ENCODE data around the gene TCF21.
"Not testable (repeated sequence)": the region's sequence is repeated elsewhere in the genome, so short reads cannot be mapped to it uniquely, and the experiment has no call there.

TCF21 gene
- total RNA-seq = 0 to 0.12 (median 0) reads per million in 18 experiments

- no peak for DNase-seq
These were observed at the start of gene TCF21 for GRCh38 chr6:133888929-133889556. TSS of gene TCF21 (plus strand) at chr6:133889113. CDS start at chr6:133889398, 285 bp downstream.

- no peak for DNase-seq
These were observed 47.7 kb upstream of the TCF21 start for GRCh38 chr6:133841176-133841575.

- no peak for DNase-seq
These were observed 45.8 kb upstream of the TCF21 start for GRCh38 chr6:133843098-133843497.

- DNase-seq = no peak
These were observed 44.2 kb upstream of the TCF21 start for GRCh38 chr6:133844709-133845108.

- no peak for DNase-seq
These were observed 34.9 kb upstream of the TCF21 start for GRCh38 chr6:133854041-133854363.

- no peak for DNase-seq
These were observed 34.3 kb upstream of the TCF21 start for GRCh38 chr6:133854364-133855275.

- no peak for DNase-seq
These were observed 33.5 kb upstream of the TCF21 start for GRCh38 chr6:133855276-133855990.

GRCh38 chr6:133855991-133856370 is 32.9 kb upstream of the TCF21 start:
- DNase-seq = no peak

GRCh38 chr6:133856911-133857310 is 32.0 kb upstream of the TCF21 start:
- DNase-seq = no peak

GRCh38 chr6:133857696-133858095 is 31.2 kb upstream of the TCF21 start:
- no peak for DNase-seq

- DNase-seq = not testable (repeated sequence)
These were observed 27.6 kb upstream of the TCF21 start for GRCh38 chr6:133861337-133861736.

- DNase-seq = no peak
These were observed 25.7 kb upstream of the TCF21 start for GRCh38 chr6:133863228-133863627.

- DNase-seq = no peak
These were observed 23.2 kb upstream of the TCF21 start for GRCh38 chr6:133865680-133866079.

- DNase-seq = peak; percentile 3 to 22
These were observed 17.8 kb upstream of the TCF21 start for GRCh38 chr6:133871131-133871530.

GRCh38 chr6:133873538-133873937 is 15.4 kb upstream of the TCF21 start:
- DNase-seq = no peak

- DNase-seq = no peak
These were observed 11.8 kb upstream of the TCF21 start for GRCh38 chr6:133877116-133877515.

- no peak for DNase-seq
These were observed 8.9 kb upstream of the TCF21 start for GRCh38 chr6:133880006-133880405.

- no peak for DNase-seq
These were observed 8.0 kb upstream of the TCF21 start for GRCh38 chr6:133880896-133881295.

- no peak for DNase-seq
These were observed 2.7 kb upstream of the TCF21 start for GRCh38 chr6:133886104-133886775.

GRCh38 chr6:133887156-133887879 is 1.6 kb upstream of the TCF21 start:
- no peak for DNase-seq

GRCh38 chr6:133887880-133888230 is 1.1 kb upstream of the TCF21 start:
- DNase-seq = no peak
